GM18873 (cell line): ENCODE results near the gene ZNF436.

Experiments
- ATAC-seq: cut with Tn5 transposase; IDR thresholded peaks from one replicate; pipeline ENCODE4 v1.9.1; 2021; ENCODE audit warnings: mild to moderate bottlenecking, moderate library complexity, moderate number of reproducible peaks; ENCODE audit not compliant: unreplicated experiment, low FRiP score

Gene ZNF436

DNA sequence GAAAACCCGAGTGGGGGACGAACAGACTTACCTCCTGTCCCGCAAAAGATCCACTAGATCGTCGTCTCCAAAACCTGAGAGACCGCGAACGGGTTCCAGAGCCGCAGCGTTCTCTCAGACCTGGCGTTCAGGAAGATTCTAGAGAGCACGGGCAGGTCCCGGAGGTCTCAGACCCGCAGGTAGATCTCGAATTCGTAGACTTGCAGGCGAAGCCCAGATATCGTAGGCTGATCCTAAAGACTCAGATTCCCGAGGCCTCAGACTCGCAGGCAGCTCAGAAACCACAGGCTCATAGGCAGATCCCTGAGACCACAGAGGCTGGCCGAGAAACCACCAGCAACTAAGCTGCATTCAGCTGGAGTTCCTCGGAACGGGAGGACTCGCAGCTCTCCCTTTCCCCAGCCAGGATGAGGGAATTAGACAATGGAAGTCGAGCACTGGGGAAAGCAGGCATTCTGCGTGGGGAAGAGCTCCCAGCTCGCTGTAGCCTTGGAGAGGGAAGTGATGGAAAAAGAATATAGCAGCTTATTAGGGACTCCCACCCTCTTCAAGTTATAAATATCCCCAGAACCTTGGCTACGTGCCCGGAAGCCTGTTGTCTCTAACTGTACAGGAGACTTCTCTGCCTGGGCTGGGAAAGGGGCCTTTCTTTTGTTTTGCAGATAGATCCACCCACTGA lies at the start of gene ZNF436:
TSS of gene ZNF436 (minus strand) at position 502 of the 679 bp plus-strand sequence. CDS start 1,831 bp downstream, outside the sequence.
- ATAC-seq = no peak

DNA sequence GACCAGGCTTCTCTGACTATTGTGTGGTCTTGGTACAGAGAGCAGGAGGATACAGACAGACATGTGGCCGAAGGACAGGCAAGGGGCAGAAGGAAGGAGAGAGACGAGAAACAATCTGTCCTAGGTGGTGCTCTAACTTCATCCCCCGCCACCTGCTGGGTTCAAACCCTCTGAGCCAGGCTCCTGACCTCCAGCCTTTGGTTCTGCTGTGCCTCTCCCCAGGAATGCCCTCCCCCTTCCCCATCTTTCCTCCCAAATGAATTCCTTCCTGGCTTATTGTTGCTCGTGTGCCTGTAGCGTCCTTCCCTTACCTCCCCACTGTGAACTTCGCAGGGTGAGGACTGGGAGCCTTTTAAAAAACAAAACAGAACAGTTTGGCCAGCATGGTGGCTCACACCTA lies 49.5 kb upstream of the ZNF436 start:
- no peak for ATAC-seq

DNA sequence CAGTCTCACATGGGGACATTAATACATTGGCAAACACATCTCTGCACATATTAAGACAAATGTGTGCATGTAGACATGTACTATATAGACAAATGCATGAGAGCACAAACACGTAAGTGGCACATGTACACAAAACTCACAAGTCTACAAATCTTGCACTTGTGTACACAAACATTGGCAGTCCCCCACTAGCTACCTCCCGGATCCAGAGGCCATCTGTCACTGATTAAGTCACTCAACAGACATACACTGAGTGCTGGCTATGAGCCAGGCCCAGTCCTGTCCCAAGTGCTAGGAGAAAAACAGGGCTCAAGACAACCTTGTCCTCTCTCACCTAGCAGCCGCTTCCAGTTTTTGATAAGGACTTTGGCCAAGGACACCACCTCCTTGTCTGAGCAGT lies 47.9 kb upstream of the ZNF436 start:
- no peak for ATAC-seq

DNA sequence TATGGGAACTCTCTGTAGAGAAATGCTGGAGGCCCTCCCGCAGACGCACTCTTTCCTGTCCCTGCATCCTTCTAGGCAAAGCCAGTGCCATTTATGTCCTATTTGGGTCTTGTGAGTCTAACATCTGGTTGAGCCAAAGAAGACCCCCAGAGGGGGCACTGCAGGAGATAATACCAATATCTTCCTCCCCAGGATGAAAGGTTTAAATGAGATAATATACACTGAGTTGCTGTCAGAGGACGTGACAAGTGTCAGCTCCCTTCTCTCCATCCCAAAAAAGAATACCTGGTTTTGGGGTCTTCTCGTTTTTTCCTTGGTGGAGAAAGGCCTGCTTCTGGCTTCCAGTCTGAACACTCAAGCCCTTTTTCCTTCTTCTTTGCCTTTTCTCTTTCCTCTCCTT lies 47.3 kb upstream of the ZNF436 start:
- ATAC-seq = no peak

DNA sequence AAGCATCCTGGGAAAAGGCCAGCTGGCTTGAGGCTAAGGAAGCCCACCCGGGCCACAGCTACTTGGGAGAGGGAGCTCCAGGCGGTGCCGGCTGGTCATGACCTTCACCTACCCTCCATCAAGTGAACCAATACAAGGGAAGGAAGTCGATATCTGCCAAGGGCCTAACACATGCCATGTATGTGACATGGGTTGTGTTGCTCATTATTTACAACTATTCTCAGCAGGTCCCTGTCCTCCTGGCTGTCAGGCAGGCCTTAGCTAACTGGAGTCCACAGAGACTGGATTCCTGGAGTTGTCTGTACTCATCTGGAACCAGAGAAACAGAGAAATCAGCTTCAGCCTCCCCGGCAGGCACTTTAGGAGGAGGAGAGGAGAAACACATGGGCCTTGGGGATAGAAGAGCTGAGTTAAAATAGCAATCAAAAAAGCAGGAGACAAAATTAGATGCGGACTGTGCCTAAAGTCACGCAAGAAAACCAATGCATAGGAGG lies 39.2 kb upstream of the ZNF436 start:
- no peak for ATAC-seq

- ATAC-seq = no peak
Observed at GRCh38 chr1:23407016-23407630, 37.5 kb upstream of the ZNF436 start.

DNA sequence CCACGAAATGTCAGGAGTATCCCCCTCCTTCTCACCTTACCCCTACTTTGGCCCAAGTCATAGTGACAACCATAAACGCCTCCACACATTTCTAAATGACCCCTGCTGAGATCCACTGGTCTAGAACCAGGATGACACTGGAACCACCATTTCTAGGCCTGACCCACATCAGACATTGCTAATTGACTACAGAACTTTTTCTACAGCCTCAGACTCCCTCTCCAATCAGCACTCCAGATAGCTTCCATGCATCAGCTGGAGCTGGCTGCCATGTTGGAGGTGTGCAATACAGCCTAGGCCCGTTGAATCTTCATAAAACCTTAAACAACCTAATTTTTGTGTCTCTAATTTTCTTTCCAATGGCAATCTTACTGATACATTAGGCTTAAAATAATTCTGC lies 36.3 kb upstream of the ZNF436 start:
- ATAC-seq = no peak

DNA sequence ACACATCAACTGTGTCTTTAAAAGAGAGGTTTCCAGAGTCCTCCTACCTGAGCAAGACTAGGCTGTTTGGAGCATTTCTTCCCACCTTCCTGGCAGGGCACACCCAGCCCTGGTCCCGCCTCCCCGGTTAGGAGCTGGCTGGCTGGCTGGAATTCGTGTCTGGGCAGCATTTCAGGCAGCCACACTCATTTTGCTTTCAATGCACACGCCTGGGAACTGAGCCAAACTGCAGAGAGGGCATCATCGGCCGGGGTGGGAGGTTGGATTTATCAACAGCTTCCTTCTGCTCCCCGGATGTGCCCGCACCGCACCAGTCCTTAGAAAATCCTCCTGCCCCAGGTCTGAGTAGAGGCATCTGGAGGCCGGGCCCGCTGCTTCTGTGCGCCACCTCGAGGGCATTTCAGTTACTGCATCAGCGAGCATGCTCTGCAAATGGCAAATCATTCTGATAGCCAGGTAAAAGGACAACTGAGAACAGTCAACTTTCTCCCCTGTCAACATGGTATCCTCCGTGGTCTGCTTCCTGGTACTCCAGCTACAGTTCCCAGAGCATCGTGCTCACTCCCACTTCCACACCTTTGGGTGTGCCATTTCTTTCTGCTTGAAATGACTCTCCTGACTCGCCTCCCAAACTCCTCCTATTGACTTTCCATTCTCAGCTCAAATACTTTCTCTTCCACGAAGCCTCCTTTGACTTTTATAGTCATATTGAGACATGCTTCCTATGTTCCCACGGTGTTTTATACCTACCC lies 34.3 kb upstream of the ZNF436 start:
- no peak for ATAC-seq

DNA sequence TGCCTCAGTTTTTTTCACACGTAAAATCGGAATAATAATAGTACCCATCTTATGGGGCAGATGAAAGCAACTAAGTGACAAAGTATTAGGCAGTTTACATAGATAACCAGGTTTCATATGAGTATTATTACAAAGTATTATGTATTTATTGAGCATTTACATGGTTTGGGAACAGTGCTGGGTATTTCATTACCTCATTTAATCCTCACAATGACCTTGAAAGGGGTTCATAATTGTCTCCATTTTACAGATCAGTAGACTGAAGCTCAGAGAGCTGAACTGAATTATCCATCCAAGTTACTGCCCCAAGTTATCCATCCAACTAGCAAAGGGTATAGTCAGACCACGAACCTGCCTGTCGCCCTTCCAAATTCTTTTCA lies 33.7 kb upstream of the ZNF436 start:
- ATAC-seq = no peak

DNA sequence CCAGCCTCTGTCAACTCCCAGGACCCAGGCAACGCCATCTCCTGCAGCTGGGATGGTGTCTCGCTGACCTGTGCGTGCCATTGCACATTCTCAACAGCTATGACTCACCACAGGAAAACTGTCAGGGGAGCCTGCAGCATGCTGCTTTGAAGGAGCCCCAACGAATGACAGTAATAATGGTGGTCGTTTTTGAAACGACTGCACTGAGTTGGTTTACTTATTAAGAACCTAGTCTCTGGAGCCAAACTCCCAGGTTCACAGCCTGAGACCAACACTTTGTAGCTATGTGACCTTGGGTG lies 33.4 kb upstream of the ZNF436 start:
- ATAC-seq = no peak

DNA sequence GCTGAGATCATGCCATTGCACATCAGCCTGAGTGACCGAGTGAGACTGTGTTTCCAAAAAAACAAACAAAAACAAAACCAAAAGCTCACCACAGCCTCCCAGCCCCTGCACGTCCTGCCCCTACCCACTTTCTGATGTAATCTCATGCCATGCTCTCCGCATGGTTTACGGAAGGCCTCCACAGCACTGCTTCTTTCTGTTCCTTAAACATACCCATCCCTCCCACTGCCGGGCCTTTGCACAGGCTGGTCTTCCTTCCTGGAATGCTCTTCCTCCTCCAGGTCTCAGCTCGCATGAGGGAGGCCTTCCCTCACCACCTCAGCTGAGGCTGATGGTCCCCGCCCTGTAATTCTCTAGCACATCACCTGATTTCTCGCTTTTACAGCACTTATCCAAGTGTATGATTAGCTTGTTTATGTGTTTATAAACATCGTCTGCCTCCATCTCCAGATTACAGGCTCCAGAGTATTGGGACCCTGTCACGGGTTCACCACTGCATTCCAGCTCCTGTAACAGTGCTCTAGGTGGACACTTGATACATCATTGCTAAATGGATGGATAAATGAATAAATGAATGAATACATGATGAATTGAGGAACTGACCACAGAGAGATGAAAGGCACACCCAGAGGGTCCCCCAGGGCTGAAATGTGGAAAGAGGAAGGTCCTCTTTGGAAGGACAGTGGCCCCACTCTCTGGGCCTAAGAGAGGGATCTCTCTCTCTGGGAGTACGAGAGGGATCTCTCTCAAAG lies 32.8 kb upstream of the ZNF436 start:
- no peak for ATAC-seq

DNA sequence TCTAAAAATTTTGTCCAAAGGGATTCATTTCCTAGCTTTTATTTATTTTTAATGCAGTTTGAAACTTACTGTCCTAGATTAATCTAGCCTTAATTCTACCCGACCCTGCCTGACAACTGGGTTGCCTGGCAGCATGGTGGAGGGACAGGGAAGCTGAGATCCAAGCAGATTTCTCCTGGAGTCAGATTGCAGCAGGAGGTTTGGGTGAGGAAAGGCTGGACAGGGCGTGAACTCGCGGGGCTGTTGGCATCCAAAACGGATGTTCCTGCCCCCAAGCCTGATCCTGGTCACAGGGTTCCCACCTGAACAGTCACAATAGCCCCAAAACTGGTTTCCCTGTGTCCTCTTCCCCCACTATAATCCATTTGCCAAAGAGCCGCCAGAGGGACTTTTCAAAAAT lies 31.7 kb upstream of the ZNF436 start:
- no peak for ATAC-seq

DNA sequence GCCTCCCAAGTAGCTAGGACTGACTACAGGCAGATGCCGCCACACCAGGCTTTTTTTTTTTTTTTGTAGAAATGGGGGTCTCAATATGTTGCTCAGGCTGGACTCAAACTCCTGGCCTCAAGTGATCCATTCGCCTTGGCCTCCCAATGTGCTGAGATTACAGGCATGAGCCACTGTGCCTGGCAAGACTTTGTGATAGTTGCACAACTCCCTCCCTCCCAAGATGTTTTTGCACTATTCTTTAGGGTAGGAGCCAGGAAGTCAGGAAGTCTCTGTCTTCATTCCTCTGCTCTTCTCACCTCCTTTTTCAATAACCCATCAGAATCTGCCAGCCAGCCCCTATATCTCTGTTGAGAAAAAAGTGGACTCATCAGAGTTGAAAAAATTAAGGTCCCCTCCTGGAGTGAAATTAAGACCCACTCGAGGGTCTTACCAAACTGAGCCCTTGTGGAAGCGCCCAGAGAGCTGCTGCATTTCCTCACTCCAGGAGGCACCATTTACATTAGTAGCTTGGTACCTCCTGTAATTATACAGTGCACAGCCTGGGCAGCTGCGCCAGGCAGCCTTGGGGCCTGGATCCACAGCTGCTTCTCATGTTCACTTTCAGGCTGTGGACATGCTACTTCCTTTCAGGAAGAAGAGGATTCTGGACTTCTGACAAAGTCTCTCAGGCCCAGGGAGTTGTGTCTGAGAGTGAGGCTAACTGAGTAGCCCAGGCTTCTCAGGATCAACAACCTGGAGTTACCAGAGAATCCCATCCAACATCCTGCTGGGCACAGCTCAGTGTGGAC lies 30.9 kb upstream of the ZNF436 start:
- ATAC-seq = no peak

GRCh38 chr1:23399229-23399628 lies 29.6 kb upstream of the ZNF436 start:
- ATAC-seq = no peak

DNA sequence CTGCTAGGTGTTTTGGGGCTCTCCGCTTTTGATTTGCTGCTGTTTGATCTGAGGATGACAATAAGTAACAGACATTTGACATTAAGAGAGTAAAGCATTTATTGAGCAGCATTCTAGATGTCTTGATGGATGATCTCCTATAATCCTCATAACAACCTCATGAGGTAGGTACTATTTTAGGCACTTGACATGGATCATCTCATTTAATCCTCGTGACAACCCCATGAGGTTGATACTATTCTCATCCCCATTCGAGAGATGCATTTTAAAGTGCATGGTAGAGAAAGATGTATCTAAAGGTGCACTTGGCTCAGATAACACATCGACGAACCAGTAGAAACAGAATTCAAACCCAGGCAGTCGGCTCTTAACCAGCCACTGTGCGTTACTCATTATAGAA lies 28.3 kb upstream of the ZNF436 start:
- ATAC-seq = no peak

- ATAC-seq = no peak
Observed at GRCh38 chr1:23396380-23396779, 26.7 kb upstream of the ZNF436 start.

DNA sequence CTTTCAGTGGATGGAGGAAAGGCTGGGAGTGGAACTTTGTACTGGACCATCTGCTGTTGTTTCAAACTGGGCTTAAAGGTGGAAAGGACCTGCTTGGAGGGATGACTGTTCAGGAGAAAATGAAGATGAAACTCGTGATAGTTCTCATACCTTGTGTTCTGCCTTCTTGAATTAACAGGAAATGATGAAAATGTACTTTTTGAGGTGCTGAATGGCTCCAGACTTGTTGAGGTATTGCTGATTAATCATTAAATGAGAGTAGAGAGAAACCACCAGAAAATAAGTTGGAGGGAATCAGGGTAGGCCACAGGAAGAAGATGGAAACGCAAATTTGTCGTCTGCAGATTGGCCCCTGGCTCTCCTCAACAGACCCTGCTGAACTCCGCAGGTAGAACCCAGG lies 26.2 kb upstream of the ZNF436 start:
- ATAC-seq = no peak

DNA sequence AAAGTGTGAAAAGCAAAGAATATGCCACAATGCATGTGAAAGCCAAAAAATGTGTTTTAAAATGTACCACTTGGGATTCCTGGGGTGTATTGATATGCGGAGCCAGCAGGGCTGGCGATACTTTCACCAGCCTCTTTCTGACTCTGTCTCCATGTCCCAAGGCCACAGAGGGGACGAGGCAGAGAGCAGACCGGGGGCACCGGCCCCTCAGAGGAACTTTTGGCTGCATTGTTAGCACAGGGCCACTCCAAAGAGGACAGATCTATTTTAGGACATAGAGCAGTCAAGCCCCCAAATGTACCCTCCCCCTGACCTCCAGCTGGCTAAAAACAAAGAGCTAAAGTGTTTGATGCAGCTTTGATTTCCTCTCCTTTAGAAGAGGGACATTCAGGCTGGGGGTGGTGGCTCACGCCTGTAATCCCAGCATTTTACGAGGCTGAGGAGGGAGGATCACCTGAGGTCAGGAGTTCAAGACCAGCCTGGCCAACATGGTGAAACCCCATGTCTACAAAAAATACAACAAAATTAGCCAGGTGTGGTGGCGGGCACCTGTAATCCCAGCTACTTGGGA lies 25.6 kb upstream of the ZNF436 start:
- ATAC-seq = no peak

GRCh38 chr1:23394684-23395083 lies 25.0 kb upstream of the ZNF436 start:
- ATAC-seq = no peak

DNA sequence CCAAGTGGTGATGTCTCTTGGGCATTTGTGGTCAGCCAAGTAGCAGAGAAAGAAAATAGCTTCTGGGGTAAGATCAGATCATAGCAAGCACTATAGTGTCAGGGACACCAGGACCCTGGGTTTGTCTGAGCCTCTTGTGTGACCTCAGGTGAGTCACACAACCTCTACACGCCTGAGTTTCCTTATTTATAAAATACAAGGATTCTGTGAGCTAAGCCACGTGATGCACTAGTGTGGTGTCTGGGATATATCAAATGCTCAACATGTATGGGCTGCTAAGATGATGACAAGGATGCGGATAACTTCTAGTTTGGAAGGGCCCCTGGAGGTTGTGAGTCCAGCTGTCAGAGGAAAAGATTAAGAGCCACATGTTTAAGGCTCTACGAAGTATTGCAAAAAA lies 24.5 kb upstream of the ZNF436 start:
- ATAC-seq = no peak
